Nephron progenitor cell (in vitro differentiated cells): ENCODE measurements around the gene SDHA.
"Not testable (repeated sequence)": the region's sequence is repeated elsewhere in the genome, so short reads cannot be mapped to it uniquely, and the experiment has no call there.

Experiments used
- DNase-seq: peaks from one replicate; pipeline ENCODE4 v3.0.0; 2021
- H3K27ac Mint-ChIP-seq: 2 replicates; pipeline ENCODE4 v1.8.0; 2021; ENCODE audit warnings: mild to moderate bottlenecking, moderate library complexity, mixed read lengths
- H3K27me3 Mint-ChIP-seq: 2 replicates; pipeline ENCODE4 v1.8.0; 2021; ENCODE audit warnings: mild to moderate bottlenecking, low read depth, mixed read lengths; ENCODE audit not compliant: poor library complexity
- H3K36me3 Mint-ChIP-seq: 2 replicates; pipeline ENCODE4 v1.8.0; 2021; ENCODE audit warnings: low read depth, mixed read lengths
- H3K4me1 Mint-ChIP-seq: 2 replicates; pipeline ENCODE4 v1.8.0; 2021; ENCODE audit warnings: mixed read lengths
- H3K4me3 Mint-ChIP-seq: 2 replicates; pipeline ENCODE4 v1.8.0; 2021; ENCODE audit warnings: mild to moderate bottlenecking, moderate library complexity, mixed read lengths
- H3K9me3 Mint-ChIP-seq: 2 replicates; pipeline ENCODE4 v1.8.0; 2021; ENCODE audit warnings: mild to moderate bottlenecking, moderate library complexity, mixed read lengths
- TF ChIP-seq, protein P1 (sequence below): fragments of 200-600 bp; sonication (generic); IDR thresholded peaks from 2 replicates; pipeline ENCODE4 v1.5.0; 2021; ENCODE audit warnings: antibody characterized with exemption

The SDHA gene

DNA sequence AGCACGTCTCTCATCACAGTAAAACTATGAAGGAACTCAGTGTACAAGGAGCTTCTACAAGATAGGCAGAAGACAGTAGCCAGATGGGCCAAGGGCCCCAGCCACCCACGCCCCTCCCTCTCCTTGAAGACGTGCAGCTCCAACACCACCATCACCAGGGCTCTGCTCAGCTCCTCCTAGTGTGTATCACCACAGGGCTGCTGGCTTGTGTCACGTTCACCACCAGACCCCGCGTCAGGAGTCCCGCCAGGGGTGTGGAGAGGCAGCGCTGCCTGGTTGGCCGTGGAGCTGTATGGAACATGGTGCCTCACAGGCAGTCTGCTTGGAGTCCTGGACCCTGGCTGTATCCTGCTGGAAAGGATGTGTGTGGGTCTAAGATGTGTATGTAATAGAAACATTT, 32.3 kb downstream of the SDHA start:
- not testable (repeated sequence) for H3K27ac Mint-ChIP-seq, H3K4me3 Mint-ChIP-seq, DNase-seq, H3K4me1 Mint-ChIP-seq, H3K27me3 Mint-ChIP-seq
- peaks cover 65% of the 10 kb centered on the region for H3K36me3 Mint-ChIP-seq
- peaks cover 15% of the 10 kb centered on the region for H3K9me3 Mint-ChIP-seq

DNA sequence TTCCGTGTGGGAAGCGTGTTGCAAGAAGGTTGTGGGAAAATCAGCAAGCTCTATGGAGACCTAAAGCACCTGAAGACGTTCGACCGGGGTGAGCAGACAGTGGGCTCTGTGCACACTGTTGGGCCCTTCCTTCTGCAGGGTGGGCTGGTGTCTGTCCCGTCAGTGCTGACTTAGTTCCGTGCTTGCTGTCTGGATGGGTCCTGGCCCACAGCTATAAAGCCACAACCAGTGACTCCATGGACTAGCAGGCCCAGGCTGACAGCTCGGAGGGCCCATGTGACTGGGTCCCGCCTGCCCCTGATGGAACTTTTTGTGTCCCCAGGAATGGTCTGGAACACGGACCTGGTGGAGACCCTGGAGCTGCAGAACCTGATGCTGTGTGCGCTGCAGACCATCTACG, 32.9 kb downstream of the SDHA start:
- H3K27ac Mint-ChIP-seq, H3K27me3 Mint-ChIP-seq, H3K4me3 Mint-ChIP-seq, DNase-seq, H3K4me1 Mint-ChIP-seq: not testable (repeated sequence)
- Mint-ChIP-seq H3K36me3 (peaks cover 65% of the 10 kb centered on the region), H3K9me3 (peaks cover 15% of the 10 kb centered on the region)

DNA sequence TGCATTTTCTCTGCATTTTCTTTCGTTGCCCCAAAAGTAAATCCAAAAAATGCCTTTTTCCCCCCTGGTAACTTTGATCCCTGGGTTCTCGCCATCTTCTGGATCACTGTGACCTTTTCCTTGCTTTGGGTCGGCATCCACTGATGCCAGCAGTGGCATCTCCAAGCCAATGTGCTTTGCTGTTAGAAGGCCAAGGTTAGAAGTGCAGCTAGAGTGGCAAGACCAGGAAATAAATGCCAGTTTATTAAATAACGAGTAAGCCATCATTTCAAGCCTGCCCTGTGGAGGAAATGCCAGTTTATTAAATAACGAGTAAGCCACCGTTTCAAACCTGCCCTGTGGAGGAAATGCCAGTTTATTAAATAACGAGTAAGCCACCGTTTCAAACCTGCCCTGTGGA, 33.4 kb downstream of the SDHA start:
- H3K4me1 Mint-ChIP-seq, H3K27me3 Mint-ChIP-seq, H3K4me3 Mint-ChIP-seq, H3K27ac Mint-ChIP-seq, DNase-seq: not testable (repeated sequence)
- peaks cover 15% of the 10 kb centered on the region for H3K9me3 Mint-ChIP-seq
- H3K36me3 Mint-ChIP-seq: peaks cover 65% of the 10 kb centered on the region

DNA sequence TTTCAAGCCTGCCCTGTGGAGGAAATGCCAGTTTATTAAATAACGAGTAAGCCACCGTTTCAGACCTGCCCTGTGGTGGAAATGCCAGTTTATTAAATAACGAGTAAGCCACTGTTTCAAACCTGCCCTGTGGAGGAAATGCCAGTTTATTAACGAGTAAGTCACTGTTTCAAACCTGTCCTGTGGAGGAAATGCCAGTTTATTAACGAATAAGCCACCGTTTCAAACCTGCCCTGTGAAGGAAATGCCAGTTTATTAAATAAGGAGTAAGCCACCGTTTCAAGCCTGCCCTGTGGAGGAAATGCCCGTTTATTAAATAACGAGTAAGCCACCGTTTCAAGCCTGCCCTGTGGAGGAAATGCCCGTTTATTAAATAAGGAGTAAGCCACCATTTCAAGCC, 33.9 kb downstream of the SDHA start:
- H3K27ac Mint-ChIP-seq, H3K4me3 Mint-ChIP-seq, H3K4me1 Mint-ChIP-seq, DNase-seq, H3K27me3 Mint-ChIP-seq: not testable (repeated sequence)
- H3K36me3 Mint-ChIP-seq: peaks cover 65% of the 10 kb centered on the region
- peaks cover 17% of the 10 kb centered on the region for H3K9me3 Mint-ChIP-seq

DNA sequence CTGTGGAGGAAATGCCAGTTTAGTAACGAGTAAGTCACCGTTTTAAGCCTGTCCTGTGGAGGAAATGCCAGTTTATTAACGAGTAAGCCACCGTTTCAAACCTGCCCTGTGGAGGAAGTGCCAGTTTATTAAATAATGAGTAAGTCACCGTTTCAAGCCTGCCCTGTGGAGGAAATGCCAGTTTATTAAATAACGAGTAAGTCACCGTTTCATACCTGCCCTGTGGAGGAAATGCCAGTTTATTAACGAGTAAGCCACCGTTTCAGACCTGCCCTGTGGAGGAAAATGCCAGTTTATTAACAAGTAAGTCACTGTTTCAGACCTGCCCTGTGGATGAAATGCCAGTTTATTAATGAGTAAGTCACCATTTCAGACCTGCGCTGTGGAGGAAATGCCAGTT, 34.4 kb downstream of the SDHA start:
- DNase-seq: no peak
- Mint-ChIP-seq H3K27me3 (peaks cover 5% of the 10 kb centered on the region), H3K9me3 (peaks cover 23% of the 10 kb centered on the region), H3K27ac (no peak overlapping the region), H3K4me3 (no peak overlapping the region), H3K36me3 (peaks cover 65% of the 10 kb centered on the region), H3K4me1 (no peaks in the 10 kb centered on the region)
- TF ChIP-seq, protein P1, sequence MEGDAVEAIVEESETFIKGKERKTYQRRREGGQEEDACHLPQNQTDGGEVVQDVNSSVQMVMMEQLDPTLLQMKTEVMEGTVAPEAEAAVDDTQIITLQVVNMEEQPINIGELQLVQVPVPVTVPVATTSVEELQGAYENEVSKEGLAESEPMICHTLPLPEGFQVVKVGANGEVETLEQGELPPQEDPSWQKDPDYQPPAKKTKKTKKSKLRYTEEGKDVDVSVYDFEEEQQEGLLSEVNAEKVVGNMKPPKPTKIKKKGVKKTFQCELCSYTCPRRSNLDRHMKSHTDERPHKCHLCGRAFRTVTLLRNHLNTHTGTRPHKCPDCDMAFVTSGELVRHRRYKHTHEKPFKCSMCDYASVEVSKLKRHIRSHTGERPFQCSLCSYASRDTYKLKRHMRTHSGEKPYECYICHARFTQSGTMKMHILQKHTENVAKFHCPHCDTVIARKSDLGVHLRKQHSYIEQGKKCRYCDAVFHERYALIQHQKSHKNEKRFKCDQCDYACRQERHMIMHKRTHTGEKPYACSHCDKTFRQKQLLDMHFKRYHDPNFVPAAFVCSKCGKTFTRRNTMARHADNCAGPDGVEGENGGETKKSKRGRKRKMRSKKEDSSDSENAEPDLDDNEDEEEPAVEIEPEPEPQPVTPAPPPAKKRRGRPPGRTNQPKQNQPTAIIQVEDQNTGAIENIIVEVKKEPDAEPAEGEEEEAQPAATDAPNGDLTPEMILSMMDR: no peak

DNA sequence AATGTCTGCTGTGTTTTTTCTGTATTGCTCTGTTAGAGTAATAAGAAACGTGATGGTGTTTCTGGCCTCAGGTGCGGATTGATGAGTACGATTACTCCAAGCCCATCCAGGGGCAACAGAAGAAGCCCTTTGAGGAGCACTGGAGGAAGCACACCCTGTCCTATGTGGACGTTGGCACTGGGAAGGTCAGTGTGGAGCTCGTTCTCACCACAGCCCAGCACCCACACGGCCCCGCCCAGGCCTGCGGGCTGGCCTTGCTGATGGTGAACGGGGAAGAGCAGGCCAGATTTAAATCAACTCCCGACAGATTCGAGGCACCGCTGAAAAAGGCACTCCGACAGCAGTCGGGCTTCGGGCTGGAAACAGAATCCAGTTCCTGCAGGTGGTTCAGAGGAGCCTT, 36.2 kb downstream of the SDHA start:
- H3K36me3 Mint-ChIP-seq: peaks cover 61% of the 10 kb centered on the region
- H3K9me3 Mint-ChIP-seq: peaks cover 24% of the 10 kb centered on the region
- H3K4me1 Mint-ChIP-seq, DNase-seq, H3K27me3 Mint-ChIP-seq, H3K4me3 Mint-ChIP-seq, H3K27ac Mint-ChIP-seq: not testable (repeated sequence)

DNA sequence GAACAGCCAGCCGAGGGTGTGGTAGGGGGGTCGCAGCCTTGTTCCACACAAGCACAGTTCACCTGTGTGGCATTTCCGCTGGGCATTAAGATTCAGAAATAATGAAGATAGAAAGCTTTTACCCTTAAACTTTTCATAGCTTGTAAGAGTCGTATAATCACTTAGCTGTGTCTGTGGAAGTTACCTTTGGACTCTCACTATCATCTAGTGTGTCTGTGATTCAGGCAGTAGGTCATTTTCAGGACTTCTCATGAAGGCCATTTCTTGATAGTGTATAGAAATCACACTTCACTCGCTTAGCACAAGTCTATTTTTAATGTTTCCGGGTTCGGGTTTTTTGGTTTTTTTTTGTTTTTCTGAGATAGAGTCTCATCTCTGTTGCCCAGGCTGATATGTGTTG, 37.0 kb downstream of the SDHA start:
- not testable (repeated sequence) for H3K27me3 Mint-ChIP-seq, H3K27ac Mint-ChIP-seq, H3K4me3 Mint-ChIP-seq, DNase-seq, H3K4me1 Mint-ChIP-seq
- H3K36me3 Mint-ChIP-seq: peaks cover 53% of the 10 kb centered on the region
- H3K9me3 Mint-ChIP-seq: peaks cover 21% of the 10 kb centered on the region

DNA sequence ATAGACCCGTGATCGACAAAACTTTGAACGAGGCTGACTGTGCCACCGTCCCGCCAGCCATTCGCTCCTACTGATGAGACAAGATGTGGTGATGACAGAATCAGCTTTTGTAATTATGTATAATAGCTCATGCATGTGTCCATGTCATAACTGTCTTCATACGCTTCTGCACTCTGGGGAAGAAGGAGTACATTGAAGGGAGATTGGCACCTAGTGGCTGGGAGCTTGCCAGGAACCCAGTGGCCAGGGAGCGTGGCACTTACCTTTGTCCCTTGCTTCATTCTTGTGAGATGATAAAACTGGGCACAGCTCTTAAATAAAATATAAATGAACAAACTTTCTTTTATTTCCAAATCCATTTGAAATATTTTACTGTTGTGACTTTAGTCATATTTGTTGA, 38.2 kb downstream of the SDHA start:
- not testable (repeated sequence) for H3K27ac Mint-ChIP-seq, H3K4me1 Mint-ChIP-seq, H3K4me3 Mint-ChIP-seq, H3K27me3 Mint-ChIP-seq, DNase-seq
- Mint-ChIP-seq H3K36me3 (peaks cover 53% of the 10 kb centered on the region), H3K9me3 (peaks cover 22% of the 10 kb centered on the region)

DNA sequence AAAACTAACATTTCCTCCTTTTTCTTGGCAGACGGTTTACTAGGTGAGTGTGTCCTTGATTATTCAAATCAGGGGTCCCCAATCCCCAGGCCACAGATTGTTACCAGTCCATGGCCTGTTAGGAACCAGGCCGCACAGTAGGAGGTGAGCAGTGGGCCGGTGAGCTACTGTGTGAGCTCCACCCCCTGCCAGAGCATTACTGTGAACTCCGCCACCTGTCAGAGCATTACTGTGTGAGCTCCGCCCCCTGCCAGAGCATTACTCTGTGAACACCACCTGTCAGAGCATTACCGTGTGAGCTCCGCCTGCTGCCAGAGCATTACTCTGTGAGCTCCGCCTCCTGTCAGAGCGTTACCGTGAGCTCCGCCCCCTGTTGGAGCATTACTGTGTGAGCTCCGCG, 39.0 kb downstream of the SDHA start:
- H3K27me3 Mint-ChIP-seq: peaks cover 10% of the 10 kb centered on the region
- H3K36me3 Mint-ChIP-seq: peaks cover 59% of the 10 kb centered on the region
- peaks cover 27% of the 10 kb centered on the region for H3K9me3 Mint-ChIP-seq

DNA sequence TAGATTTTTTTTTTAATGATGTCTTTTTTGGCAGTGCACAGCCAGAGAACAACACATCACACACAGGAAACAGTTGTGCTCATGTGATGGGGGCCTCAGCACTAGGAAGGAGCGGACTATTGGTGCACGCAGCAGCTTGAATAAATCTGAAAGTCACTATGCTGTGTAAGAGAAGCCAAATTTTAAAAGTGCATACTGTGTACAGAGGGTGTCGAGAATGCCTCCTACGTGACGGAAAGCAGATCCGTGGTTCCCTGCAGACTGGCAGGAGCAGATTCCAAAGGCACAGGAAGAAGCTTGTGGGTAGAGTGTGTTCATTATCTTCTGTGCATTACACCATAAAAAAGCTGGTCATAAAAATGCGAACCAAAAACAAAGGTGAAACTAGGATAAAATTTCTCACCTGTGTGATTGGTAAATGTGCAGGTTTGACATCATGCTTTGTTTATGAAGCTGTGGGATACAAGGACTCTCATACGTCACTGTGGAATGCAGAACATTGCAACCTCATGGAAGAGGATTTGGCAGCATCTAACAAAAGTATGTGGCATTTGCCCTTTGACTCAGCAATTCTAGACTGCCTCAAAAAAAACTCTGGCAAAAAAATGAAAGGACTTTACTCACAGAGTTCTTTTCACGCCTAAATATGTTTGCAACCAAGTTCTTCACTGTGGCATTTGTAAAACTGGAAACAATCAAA, 45.3 kb downstream of the SDHA start:
- not testable (repeated sequence) for H3K4me1 Mint-ChIP-seq, H3K27me3 Mint-ChIP-seq, DNase-seq, H3K27ac Mint-ChIP-seq, H3K4me3 Mint-ChIP-seq
- Mint-ChIP-seq H3K9me3 (peaks cover 15% of the 10 kb centered on the region), H3K36me3 (peaks cover 34% of the 10 kb centered on the region)

More for the DNA sequence above, 39.0 kb downstream of the SDHA start:
- TF ChIP-seq, protein P1: no peak
- Mint-ChIP-seq H3K27ac (no peak overlapping the region), H3K4me3 (no peak overlapping the region), H3K4me1 (no peaks in the 10 kb centered on the region)
- DNase-seq: no peak
